ENCODE data around the gene GCK.

Gene GCK

DNA sequence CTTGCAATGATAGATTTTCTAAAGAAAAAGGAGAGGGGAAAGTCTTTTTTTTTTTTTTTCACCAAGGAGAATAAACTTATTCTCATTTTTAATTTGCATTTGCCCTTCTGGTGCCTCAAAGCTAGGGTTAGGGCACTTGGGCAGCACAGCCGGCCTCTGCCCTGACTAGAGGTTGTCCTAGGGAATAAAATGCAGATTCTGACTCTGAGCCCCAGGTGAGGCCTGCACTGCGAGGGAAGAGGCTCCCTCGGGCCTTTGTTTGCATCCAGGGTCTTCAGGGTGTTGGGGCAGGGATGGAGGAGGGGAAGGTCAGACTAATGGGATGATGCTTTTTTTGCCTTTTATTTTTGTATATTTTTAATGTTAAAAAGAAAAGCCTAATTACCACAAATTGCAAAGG is 55.9 kb downstream of the GCK start:
- H2AFZ ChIP-seq (ENCODE audit: low read depth), result no peak overlapping the region
- H3K4me3 ChIP-seq (IDR thresholded peaks at IDR 0.05; ENCODE audit: insufficient read depth, low read depth, low read length), result no peak overlapping the region
- H3K4me1 ChIP-seq (ENCODE audit: low read depth, poor library complexity, severe bottlenecking), result no peaks in the 10 kb centered on the region
- no peaks in the 10 kb centered on the region for H4K20me1 ChIP-seq (ENCODE audit: insufficient read depth)
- no peaks in the 10 kb centered on the region for H3K27me3 ChIP-seq (ENCODE audit: insufficient read depth, low read depth)
- no peaks in the 10 kb centered on the region for H3K79me2 ChIP-seq (ENCODE audit: insufficient read depth, low read depth)
- TF ChIP-seq, protein P1, sequence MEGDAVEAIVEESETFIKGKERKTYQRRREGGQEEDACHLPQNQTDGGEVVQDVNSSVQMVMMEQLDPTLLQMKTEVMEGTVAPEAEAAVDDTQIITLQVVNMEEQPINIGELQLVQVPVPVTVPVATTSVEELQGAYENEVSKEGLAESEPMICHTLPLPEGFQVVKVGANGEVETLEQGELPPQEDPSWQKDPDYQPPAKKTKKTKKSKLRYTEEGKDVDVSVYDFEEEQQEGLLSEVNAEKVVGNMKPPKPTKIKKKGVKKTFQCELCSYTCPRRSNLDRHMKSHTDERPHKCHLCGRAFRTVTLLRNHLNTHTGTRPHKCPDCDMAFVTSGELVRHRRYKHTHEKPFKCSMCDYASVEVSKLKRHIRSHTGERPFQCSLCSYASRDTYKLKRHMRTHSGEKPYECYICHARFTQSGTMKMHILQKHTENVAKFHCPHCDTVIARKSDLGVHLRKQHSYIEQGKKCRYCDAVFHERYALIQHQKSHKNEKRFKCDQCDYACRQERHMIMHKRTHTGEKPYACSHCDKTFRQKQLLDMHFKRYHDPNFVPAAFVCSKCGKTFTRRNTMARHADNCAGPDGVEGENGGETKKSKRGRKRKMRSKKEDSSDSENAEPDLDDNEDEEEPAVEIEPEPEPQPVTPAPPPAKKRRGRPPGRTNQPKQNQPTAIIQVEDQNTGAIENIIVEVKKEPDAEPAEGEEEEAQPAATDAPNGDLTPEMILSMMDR (conservative IDR thresholded peaks at IDR 0.05; ENCODE audit: low read depth, low read length), result no peak
- H3K9ac ChIP-seq, result no peak overlapping the region
- H3K27ac ChIP-seq, result no peak overlapping the region
- H3K36me3 ChIP-seq (ENCODE audit: insufficient read depth), result no peaks in the 10 kb centered on the region
- no peak overlapping the region for H3K4me2 ChIP-seq

DNA sequence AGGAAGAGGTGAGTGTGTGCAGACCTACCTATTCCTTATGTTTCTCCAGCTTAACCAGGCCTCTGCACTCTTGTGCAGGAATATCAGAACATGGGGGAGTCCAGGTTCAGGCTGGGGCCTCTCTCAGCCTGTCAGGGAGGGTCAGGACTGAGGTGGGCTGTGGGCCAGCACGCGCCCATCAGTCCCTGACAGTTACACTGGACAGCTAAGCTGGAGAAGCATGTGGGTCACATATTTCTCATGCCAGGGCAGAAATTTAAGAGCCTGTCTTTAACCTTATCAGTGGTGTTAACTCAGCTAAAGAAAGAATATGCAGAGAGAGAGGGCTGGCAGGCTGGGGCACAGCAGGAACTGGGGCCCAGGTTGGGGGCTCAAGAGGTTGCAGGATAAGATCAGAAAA is 57.2 kb downstream of the GCK start:
- Histone ChIP-seq H3K27ac (no peak overlapping the region), H3K4me1 (ENCODE audit: low read depth, poor library complexity, severe bottlenecking) (no peaks in the 10 kb centered on the region), H3K4me2 (no peak overlapping the region), H3K36me3 (ENCODE audit: insufficient read depth) (no peaks in the 10 kb centered on the region), H2AFZ (ENCODE audit: low read depth) (no peak overlapping the region), H3K79me2 (ENCODE audit: insufficient read depth, low read depth) (no peaks in the 10 kb centered on the region), H3K9ac (no peak overlapping the region), H3K27me3 (ENCODE audit: insufficient read depth, low read depth) (no peaks in the 10 kb centered on the region), H3K4me3 (IDR thresholded peaks at IDR 0.05; ENCODE audit: insufficient read depth, low read depth, low read length) (no peak overlapping the region), H4K20me1 (ENCODE audit: insufficient read depth) (no peaks in the 10 kb centered on the region)
- TF ChIP-seq, protein P1 (conservative IDR thresholded peaks at IDR 0.05; ENCODE audit: low read depth, low read length), result no peak

DNA sequence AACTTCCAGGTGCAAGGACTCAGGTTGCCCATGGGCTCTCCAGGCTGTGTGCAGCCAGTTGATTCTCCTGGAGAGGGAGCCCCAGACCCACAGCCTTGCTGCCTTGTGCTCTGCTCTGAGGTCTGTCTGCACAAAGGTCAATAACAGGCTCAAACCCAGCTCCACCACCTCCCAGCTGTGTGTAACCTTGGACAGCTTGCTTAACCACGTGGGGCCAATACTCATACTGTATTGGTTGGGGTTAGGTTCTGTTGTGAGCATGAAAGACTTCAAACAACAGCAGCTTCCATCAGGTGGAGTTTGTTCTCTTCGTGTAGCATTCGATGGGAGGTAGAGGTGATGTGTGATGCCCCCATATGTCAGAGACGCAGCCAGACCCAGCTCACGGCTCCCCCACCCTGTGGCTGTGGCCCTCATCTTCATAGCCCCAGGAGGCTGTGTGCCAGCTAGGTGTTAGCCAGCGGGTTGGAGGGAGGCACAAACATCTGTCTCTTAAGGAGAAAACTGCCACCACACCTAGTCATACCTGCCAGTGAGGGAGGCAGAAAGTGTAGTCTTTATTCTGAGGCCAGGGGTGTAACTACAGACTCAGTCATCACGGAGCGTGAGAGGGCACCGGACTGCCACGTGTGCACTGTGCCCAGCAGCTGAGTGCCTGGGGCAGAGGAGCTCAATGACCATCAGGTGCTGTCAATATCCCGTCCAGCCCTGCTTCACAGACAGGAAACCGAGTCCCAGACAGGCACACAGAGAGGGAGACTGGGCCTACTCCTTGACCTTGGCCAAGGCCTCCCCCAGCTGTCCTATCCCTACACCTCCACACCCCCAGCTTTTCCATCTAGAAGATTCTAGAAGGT is 57.8 kb downstream of the GCK start:
- no peaks in the 10 kb centered on the region for H4K20me1 ChIP-seq (ENCODE audit: insufficient read depth)
- H3K36me3 ChIP-seq (ENCODE audit: insufficient read depth), result no peaks in the 10 kb centered on the region
- H3K9ac ChIP-seq, result no peak overlapping the region
- H3K27ac ChIP-seq, result no peak overlapping the region
- no peaks in the 10 kb centered on the region for H3K27me3 ChIP-seq (ENCODE audit: insufficient read depth, low read depth)
- no peak overlapping the region for H3K4me3 ChIP-seq (IDR thresholded peaks at IDR 0.05; ENCODE audit: insufficient read depth, low read depth, low read length)
- H2AFZ ChIP-seq (ENCODE audit: low read depth), result no peak overlapping the region
- no peak overlapping the region for H3K4me2 ChIP-seq
- H3K79me2 ChIP-seq (ENCODE audit: insufficient read depth, low read depth), result no peaks in the 10 kb centered on the region
- TF ChIP-seq, protein P1 (conservative IDR thresholded peaks at IDR 0.05; ENCODE audit: low read depth, low read length), result no peak; the same call in 1 of the 2 replicates
- no peaks in the 10 kb centered on the region for H3K4me1 ChIP-seq (ENCODE audit: low read depth, poor library complexity, severe bottlenecking)

DNA sequence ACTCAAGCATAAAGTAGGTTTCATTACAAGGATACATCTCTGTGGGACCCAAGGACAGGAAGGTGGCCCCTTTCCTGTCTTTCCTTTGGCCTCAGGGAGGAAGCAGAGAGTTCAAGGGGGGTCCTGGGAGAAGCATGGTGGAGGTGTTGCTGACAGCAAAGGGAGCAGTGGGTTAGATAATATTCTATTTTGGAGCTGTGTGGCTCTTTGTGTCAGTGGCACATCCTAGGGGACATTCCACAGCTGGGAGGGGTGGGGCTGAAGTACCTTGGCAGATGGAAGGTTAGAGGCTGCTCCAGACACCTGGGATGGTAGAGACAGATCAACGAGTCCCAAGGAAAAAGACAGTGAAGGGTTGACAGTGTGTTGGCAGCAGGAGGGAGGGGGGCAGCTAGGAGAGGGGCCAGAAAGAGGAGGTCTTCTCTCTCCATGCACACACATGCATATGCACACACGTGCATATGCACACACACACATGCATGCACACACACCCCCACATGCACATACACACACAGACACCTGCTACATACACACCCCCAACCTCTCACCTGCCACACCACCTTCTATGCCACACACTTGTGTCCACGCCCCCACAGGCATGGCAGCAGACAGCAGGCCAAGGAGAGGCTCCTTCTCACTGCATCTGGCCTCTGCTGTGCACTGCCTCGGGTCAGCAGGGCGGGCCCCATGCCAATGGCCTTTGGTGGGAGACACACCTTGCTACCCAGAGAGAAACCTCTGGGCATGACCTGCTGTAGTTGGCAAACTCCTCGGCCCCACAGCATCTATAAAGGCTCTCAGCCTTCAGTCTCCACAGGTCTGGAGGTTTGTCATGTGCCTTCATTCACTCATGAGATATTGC is 60.3 kb downstream of the GCK start:
- H3K27me3 ChIP-seq (ENCODE audit: insufficient read depth, low read depth), result no peaks in the 10 kb centered on the region
- no peak overlapping the region for H2AFZ ChIP-seq (ENCODE audit: low read depth)
- no peak overlapping the region for H3K27ac ChIP-seq
- H3K4me1 ChIP-seq (ENCODE audit: low read depth, poor library complexity, severe bottlenecking), result peaks cover 4% of the 10 kb centered on the region
- H3K4me3 ChIP-seq (IDR thresholded peaks at IDR 0.05; ENCODE audit: insufficient read depth, low read depth, low read length), result no peak overlapping the region
- H3K4me2 ChIP-seq, result no peak overlapping the region
- H3K36me3 ChIP-seq (ENCODE audit: insufficient read depth), result no peaks in the 10 kb centered on the region
- no peaks in the 10 kb centered on the region for H3K79me2 ChIP-seq (ENCODE audit: insufficient read depth, low read depth)
- H4K20me1 ChIP-seq (ENCODE audit: insufficient read depth), result no peaks in the 10 kb centered on the region
- H3K9ac ChIP-seq, result no peak overlapping the region
- TF ChIP-seq, protein P1 (conservative IDR thresholded peaks at IDR 0.05; ENCODE audit: low read depth, low read length), result no peak

Data from KMS-11 (cell line).